Karpas-422 (cell line): ENCODE measurements around the gene NAP1L1. TPM values are rescaled to one million over a fixed set of nuclear protein-coding genes. Genes with fewer than 3 reads are reported as not detected.
A peak's percentile ranks its signal among the peaks of the same experiment; 100 is the strongest.

Experiments used
- DNase-seq: peaks from one replicate; pipeline ENCODE4 v3.0.0-alpha.2; 2015
- H2AFZ ChIP-seq: fragments of 200-600 bp; sonication (generic); 2 replicates; pipeline ENCODE4 v1.6.1; 2014; ENCODE audit warnings: antibody characterized with exemption, low read length, mixed read lengths
- H3K27ac ChIP-seq: fragments of 200-600 bp; sonication (generic); 2 replicates; pipeline ENCODE4 v1.5.1; 2014; ENCODE audit warnings: mild to moderate bottlenecking, low read length, moderate library complexity
- H3K27me3 ChIP-seq: fragments of 200-600 bp; sonication (generic); 2 replicates; pipeline ENCODE4 v1.6.1; 2014; ENCODE audit warnings: low read length, mixed read lengths
- H3K36me3 ChIP-seq: fragments of 200-600 bp; sonication (generic); 2 replicates; pipeline ENCODE4 v1.6.1; 2014; ENCODE audit warnings: low read length, mixed read lengths; ENCODE audit not compliant: insufficient read depth
- H3K4me1 ChIP-seq: fragments of 200-600 bp; sonication (generic); 2 replicates; pipeline ENCODE4 v1.6.1; 2014; ENCODE audit warnings: mild to moderate bottlenecking, low read length, mixed read lengths
- H3K4me2 ChIP-seq: fragments of 200-600 bp; sonication (generic); 2 replicates; pipeline ENCODE4 v1.6.1; 2014; ENCODE audit warnings: low read length, low read depth, mild to moderate bottlenecking; ENCODE audit not compliant: poor library complexity, severe bottlenecking
- H3K4me3 ChIP-seq: fragments of 200-600 bp; sonication (generic); 2 replicates; pipeline ENCODE4 v1.5.1; 2014; ENCODE audit warnings: mild to moderate bottlenecking, antibody characterized with exemption, low read length, mixed read lengths
- H3K79me2 ChIP-seq: fragments of 200-600 bp; sonication (generic); 2 replicates; pipeline ENCODE4 v1.6.1; 2014; ENCODE audit warnings: mild to moderate bottlenecking, low read length, mixed read lengths
- H3K9ac ChIP-seq: fragments of 200-600 bp; sonication (generic); 2 replicates; pipeline ENCODE4 v1.6.0; 2014; ENCODE audit warnings: low read length
- H3K9me2 ChIP-seq: fragments of 200-600 bp; sonication (generic), shearing (Covaris generic); replicated peaks from 2 replicates; pipeline ENCODE4 v1.6.0; 2014; ENCODE audit warnings: mild to moderate bottlenecking, low read length, moderate library complexity; ENCODE audit not compliant: insufficient read depth
- H3K9me3 ChIP-seq: fragments of 300-700, 200-600 bp; sonication (generic); 2 replicates; pipeline ENCODE4 v1.6.1; 2014; ENCODE audit warnings: low read length, mixed read lengths
- H4K20me1 ChIP-seq: fragments of 200-600 bp; sonication (generic); 2 replicates; pipeline ENCODE4 v1.6.1; 2014; ENCODE audit warnings: mild to moderate bottlenecking, antibody characterized with exemption, low read length, low read depth; ENCODE audit not compliant: insufficient read depth
- total RNA-seq: library from RNA; depleted of rRNA; stranded (reverse); fragments of >200 nt; shearing (Covaris generic); gene quantifications from 2 replicates; pipeline ENCODE4 v1.2.3, GENCODE V29; 2014; ENCODE audit warnings: low replicate concordance

NAP1L1 gene
- total RNA-seq, 1 experiment from 2014 or later: 401 TPM

- DNase-seq: no peak
- H4K20me1 ChIP-seq: no peaks in the 10 kb centered on the region
- H3K9me3 ChIP-seq: no peaks in the 10 kb centered on the region
- H3K36me3 ChIP-seq: no peaks in the 10 kb centered on the region
- no peaks in the 10 kb centered on the region for H3K27me3 ChIP-seq
- peaks cover 20% of the 10 kb centered on the region for H3K4me1 ChIP-seq
- H3K9me2 ChIP-seq: no peaks in the 10 kb centered on the region
- H2AFZ ChIP-seq: no peak overlapping the region
- H3K9ac ChIP-seq: no peak overlapping the region
- no peak overlapping the region for H3K4me2 ChIP-seq
- no peaks in the 10 kb centered on the region for H3K79me2 ChIP-seq
- H3K4me3 ChIP-seq: no peak overlapping the region
- no peak overlapping the region for H3K27ac ChIP-seq
These were observed 10.3 kb upstream of the NAP1L1 start for GRCh38 chr12:76094754-76095153.

- no peaks in the 10 kb centered on the region for H3K27me3 ChIP-seq
- H3K9me2 ChIP-seq: no peaks in the 10 kb centered on the region
- H3K79me2 ChIP-seq: no peaks in the 10 kb centered on the region
- H3K4me3 ChIP-seq: no peak overlapping the region
- H3K9ac ChIP-seq: no peak overlapping the region
- DNase-seq: no peak
- peaks cover 23% of the 10 kb centered on the region for H3K4me1 ChIP-seq
- no peak overlapping the region for H3K27ac ChIP-seq
- no peak overlapping the region for H2AFZ ChIP-seq
- H4K20me1 ChIP-seq: no peaks in the 10 kb centered on the region
- H3K36me3 ChIP-seq: no peaks in the 10 kb centered on the region
- no peak overlapping the region for H3K4me2 ChIP-seq
- no peaks in the 10 kb centered on the region for H3K9me3 ChIP-seq
These were observed 6.8 kb upstream of the NAP1L1 start for GRCh38 chr12:76091246-76091754.

- H3K27me3 ChIP-seq: no peaks in the 10 kb centered on the region
- H3K4me1 ChIP-seq: peaks cover 39% of the 10 kb centered on the region
- H4K20me1 ChIP-seq: peaks cover 27% of the 10 kb centered on the region
- H3K36me3 ChIP-seq: peaks cover 12% of the 10 kb centered on the region
- H3K4me3 ChIP-seq: peak overlapping the region; percentile 84
- H3K4me2 ChIP-seq: peak overlapping the region; percentile 89
- H2AFZ ChIP-seq: peak overlapping the region; percentile 97
- H3K9me2 ChIP-seq: no peaks in the 10 kb centered on the region
- no peaks in the 10 kb centered on the region for H3K9me3 ChIP-seq
- peaks cover 39% of the 10 kb centered on the region for H3K79me2 ChIP-seq
- H3K27ac ChIP-seq: peak overlapping the region; percentile 70
- H3K9ac ChIP-seq: peak overlapping the region; percentile 86
- DNase-seq: peak; percentile 55
These were observed 1.0 kb upstream of the NAP1L1 start for GRCh38 chr12:76085520-76085868.

- peak; percentile 88 for DNase-seq
- H3K79me2 ChIP-seq: peaks cover 44% of the 10 kb centered on the region
- H3K27me3 ChIP-seq: no peaks in the 10 kb centered on the region
- H3K4me2 ChIP-seq: peak overlapping the region; percentile 89
- H3K36me3 ChIP-seq: peaks cover 18% of the 10 kb centered on the region
- peak overlapping the region; percentile 97 for H2AFZ ChIP-seq
- peak overlapping the region; percentile 84 for H3K4me3 ChIP-seq
- peaks cover 42% of the 10 kb centered on the region for H3K4me1 ChIP-seq
- H3K27ac ChIP-seq: peak overlapping the region; percentile 70
- no peaks in the 10 kb centered on the region for H3K9me3 ChIP-seq
- H3K9ac ChIP-seq: peak overlapping the region; percentile 86
- H4K20me1 ChIP-seq: peaks cover 32% of the 10 kb centered on the region
- no peaks in the 10 kb centered on the region for H3K9me2 ChIP-seq
These were observed 506 bp upstream of the NAP1L1 start for GRCh38 chr12:76084863-76085519.

- Histone ChIP-seq H3K9me3 (no peaks in the 10 kb centered on the region), H2AFZ (no peak overlapping the region), H4K20me1 (peaks cover 41% of the 10 kb centered on the region), H3K9me2 (no peaks in the 10 kb centered on the region), H3K27me3 (no peaks in the 10 kb centered on the region), H3K4me3 (peak overlapping the region; percentile 84), H3K9ac (peak overlapping the region; percentile 86), H3K36me3 (peaks cover 29% of the 10 kb centered on the region), H3K79me2 (peaks cover 60% of the 10 kb centered on the region), H3K4me1 (peaks cover 42% of the 10 kb centered on the region), H3K4me2 (peak overlapping the region; percentile 89), H3K27ac (peak overlapping the region; percentile 74)
- DNase-seq: peak; percentile 51
These were observed 1.1 kb downstream of the NAP1L1 start for GRCh38 chr12:76083246-76083903.

- H3K4me2 ChIP-seq: peak overlapping the region; percentile 89
These were observed 2.6 kb downstream of the NAP1L1 start for GRCh38 chr12:76081909-76082308.

GRCh38 chr12:76080729-76081415 lies 3.6 kb downstream of the NAP1L1 start:
- Histone ChIP-seq H3K27ac (no peak overlapping the region), H3K9ac (no peak overlapping the region), H2AFZ (no peak overlapping the region), H3K27me3 (no peaks in the 10 kb centered on the region), H4K20me1 (peaks cover 57% of the 10 kb centered on the region), H3K4me2 (peak overlapping the region; percentile 89), H3K79me2 (peaks cover 85% of the 10 kb centered on the region), H3K36me3 (peaks cover 43% of the 10 kb centered on the region), H3K9me2 (no peaks in the 10 kb centered on the region), H3K4me3 (no peak overlapping the region), H3K4me1 (peaks cover 40% of the 10 kb centered on the region), H3K9me3 (no peaks in the 10 kb centered on the region)
- DNase-seq: peak; percentile 47

More at GRCh38 chr12:76081909-76082308, 2.6 kb downstream of the NAP1L1 start:
- peaks cover 39% of the 10 kb centered on the region for H3K36me3 ChIP-seq
- peaks cover 75% of the 10 kb centered on the region for H3K79me2 ChIP-seq
- H2AFZ ChIP-seq: no peak overlapping the region
- H3K4me1 ChIP-seq: peaks cover 48% of the 10 kb centered on the region
- peaks cover 53% of the 10 kb centered on the region for H4K20me1 ChIP-seq
- H3K9me3 ChIP-seq: no peaks in the 10 kb centered on the region
- no peaks in the 10 kb centered on the region for H3K9me2 ChIP-seq
- peak overlapping the region; percentile 84 for H3K4me3 ChIP-seq
- DNase-seq: no peak
- peak overlapping the region; percentile 74; the same call in 1 of the 2 replicates for H3K27ac ChIP-seq
- no peaks in the 10 kb centered on the region for H3K27me3 ChIP-seq
- no peak overlapping the region for H3K9ac ChIP-seq
